Stimulated activated CD8-positive, alpha-beta memory T cell treated with anti-CD3 and anti-CD28 coated beads, Interleukin-7, amount 100 ng/mL, for 48 hours (primary cell): ENCODE results near the gene COQ4.
"Not testable (repeated sequence)": the region's sequence is repeated elsewhere in the genome, so short reads cannot be mapped to it uniquely, and the experiment has no call there.

ENCODE experiments used
- DNase-seq, 2 donors: peaks; one replicate each; pipeline ENCODE4 v3.0.0-alpha.2; 2020; ENCODE audit warnings: low read depth in 1 of 2; ENCODE audit errors: extremely low read depth in 1 of 2

The COQ4 gene

GRCh38 chr9:128298535-128299482 is 23.8 kb upstream of the COQ4 start:
- no peak for DNase-seq

DNA sequence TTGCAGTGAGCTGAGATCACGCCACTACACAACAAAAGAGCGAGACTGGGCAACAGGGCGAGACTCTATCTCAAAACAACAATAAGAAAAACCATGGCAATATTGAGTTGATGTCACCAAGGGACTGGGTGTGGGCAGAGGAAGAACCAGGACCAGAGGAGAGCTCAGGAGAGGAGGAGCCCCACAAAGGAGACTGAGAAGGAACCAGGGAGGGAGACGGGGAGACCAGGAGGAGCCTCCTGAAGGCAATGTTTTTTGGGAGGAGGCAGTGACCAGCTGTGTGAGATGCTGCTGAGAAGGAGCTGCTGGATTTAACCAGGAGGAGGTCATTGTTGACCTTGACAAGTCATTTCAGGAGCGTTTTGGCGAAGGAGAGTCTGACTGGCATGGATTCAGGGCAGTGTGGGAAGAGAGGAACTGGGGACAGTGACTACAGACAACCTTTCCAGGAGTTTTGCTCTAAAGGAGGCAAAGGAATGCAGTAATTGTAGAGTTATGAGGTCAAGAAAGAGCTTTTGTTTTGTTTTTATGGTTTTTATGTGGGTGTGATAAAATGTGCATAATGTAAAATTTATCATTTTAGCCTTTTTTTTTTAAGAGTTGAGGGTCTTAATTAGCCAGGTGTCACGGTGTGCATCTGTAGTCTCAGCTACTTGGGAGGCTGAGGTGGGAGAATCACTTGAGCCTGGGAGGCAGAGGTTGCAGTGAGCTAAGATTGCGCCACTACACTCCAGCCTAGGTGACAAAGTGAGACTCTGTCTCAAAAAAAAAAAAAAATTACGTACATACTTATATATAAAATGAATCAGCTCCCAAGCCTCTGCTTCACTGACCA is 18.3 kb upstream of the COQ4 start:
- DNase-seq = no peak

DNA sequence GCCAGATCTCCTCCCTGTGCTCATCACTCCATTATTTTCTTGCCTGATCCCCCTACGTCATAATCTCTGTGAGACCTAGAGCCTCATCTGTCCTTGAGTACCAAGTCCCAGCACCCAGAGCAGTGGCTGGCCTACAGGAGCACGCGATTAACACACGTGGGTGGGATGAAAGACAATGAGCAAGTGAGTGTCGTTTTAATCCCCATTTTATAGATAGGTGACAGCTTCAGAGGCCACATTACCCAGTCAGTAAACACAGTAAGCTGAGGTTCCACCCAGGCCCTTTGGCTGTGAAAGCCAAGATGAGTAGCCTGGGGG is 17.7 kb upstream of the COQ4 start:
- no peak for DNase-seq

GRCh38 chr9:128309551-128309950 is 13.1 kb upstream of the COQ4 start:
- no peak for DNase-seq

- no peak for DNase-seq
Observed at GRCh38 chr9:128310461-128310860, 12.2 kb upstream of the COQ4 start.

DNA sequence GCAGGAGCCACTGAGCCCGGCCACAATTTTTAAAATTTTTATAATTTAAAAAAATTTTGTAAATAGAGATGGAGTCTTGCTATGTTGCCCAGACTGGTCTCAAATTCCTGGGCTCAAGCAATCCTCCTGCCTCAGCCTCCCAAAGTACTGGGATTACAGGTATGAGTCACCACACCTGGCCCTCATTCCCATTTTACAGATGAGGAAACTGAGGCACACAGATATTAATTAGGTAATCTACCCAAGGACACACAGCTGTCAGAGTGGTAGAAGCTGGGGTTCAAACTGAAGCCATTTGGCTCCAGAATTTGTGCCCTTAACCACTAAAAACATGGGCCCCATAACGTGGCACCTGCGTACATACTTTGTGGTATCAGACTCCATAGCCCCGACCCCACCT is 7.9 kb upstream of the COQ4 start:
- no peak for DNase-seq

- no peak for DNase-seq
Observed at GRCh38 chr9:128316421-128316820, 6.2 kb upstream of the COQ4 start.

DNA sequence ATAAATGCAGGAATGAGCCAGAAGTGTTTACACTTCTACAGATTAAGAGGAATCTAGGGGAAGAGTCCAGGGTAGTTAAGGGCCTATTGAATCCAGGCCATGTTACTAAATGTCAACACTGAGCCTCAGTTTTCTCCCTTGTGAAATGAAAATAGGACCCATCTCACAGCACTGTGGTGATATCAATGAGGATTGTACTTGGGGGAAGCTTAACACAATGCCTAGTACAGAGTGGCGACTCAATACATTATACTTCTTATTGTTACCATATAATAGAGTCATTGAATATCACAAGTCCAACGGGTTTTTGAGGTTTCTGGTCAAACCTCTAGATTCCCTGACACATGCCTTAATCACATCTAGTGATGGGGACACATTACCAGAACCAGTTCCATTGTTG is 5.0 kb upstream of the COQ4 start:
- no peak for DNase-seq

DNA sequence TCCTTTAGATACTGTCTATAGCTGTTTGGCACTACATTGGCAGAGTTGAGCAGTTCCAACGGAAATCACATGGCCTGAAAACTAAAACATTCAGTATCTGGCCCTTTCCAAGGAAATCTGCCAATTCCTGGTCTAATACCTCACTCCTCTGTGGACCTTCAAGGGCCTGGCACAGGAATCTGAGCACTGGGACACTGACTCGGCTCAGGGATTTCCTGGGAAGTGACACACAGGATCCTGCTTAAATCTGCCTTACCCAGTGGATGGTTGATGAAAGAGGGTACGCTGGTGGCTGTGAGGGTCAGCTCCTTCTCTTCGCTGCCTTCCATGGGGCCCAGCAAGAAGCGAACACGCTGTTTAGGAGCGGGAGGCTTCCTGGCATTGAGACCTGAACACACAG is 1.3 kb upstream of the COQ4 start:
- no peak for DNase-seq

DNA sequence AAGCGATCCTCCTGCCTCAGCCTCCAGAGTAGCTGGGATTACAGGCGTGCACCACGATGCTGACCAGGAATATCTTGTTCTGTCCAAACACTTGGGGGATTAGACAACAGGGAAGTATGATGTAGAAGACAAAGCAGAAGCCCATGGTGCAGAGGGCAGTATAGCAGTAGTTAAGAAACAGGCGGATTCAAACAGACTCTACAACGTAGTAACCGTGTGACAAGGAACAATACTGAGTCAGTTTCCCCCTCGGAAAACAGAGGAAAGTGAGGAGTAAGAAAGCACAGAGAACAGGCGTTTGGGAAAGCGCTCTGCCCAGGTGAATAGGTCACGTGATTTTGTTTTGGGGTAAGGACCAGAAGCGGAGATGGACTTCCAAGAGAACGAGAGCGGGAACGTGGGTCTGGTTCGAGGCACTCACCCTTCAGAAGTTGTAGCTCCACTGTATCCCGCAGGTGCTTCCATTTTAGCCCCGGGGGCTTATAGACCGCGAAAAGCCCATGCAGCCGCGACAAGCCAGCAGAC is 698 bp upstream of the COQ4 start:
- no peak for DNase-seq

DNA sequence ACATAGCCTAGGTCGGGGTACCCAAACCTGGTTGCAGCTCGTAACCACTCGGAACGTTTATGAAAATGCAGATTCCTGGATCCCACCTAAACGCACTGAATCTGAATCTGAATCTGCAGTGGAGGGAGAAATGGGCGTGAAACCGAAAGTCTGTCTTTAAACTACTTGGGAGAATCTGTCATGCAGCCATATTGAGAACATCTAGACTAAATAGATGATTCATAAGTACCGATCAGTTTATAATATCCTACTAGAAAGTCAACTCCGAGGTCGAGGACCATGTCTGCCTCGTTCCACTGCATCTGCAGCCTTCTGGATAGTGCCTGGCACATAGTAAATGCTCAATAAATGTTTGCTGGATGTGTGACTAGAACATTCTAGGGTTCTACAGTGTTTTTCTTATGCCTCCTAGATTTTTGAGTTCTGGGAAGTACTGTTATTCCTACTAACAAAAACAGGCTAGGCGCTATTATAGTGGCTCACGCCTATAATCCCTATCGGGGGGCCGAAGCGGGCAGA is 632 bp downstream of the COQ4 start:
- no peak for DNase-seq

DNA sequence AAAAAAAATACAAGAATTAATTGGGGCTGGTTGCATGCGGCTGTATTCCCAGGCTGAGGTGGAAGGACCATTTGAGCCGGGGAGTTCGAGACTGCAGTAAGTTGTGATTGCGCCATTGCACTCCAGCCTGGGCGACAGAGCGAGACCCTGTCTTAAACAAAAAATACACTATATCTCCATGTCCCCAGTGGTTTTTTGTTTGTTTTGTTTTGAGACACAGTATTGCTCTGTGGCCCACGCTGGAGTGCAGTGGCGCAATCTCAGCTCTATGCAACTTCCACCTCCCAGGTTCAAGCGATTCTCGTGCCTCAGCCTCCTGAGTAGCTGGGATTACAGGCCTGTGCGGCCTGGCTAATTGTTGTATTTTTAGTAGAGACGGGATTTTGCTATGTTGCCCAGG is 1.2 kb downstream of the COQ4 start:
- DNase-seq = no peak

- no peak for DNase-seq
Observed at GRCh38 chr9:128324401-128324800, 1.8 kb downstream of the COQ4 start.

DNA sequence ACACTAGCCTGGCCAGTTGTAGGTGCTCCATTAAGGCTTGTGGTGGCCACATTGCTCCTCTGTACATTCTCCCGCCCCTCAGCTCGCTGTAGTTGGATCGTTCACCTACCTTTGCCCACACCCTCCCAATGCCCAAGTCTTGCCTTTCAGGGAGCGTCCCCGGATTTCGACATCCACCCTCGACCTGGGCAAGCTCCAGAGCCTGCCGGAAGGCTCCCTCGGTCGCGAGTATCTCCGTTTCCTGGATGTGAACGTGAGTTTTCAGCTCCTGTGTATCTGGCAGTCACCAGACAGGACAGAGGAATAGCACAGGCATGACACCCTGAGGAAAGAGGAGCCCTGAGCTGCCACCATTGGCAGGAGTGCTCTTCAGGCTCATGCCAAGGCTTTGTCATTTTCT is 3.0 kb downstream of the COQ4 start:
- DNase-seq = no peak

GRCh38 chr9:128333451-128333869 is 10.8 kb downstream of the COQ4 start:
- DNase-seq = no peak

- DNase-seq = no peak
Observed at GRCh38 chr9:128335161-128335560, 12.5 kb downstream of the COQ4 start.

- no peak for DNase-seq
Observed at GRCh38 chr9:128335914-128336313, 13.3 kb downstream of the COQ4 start.

DNA sequence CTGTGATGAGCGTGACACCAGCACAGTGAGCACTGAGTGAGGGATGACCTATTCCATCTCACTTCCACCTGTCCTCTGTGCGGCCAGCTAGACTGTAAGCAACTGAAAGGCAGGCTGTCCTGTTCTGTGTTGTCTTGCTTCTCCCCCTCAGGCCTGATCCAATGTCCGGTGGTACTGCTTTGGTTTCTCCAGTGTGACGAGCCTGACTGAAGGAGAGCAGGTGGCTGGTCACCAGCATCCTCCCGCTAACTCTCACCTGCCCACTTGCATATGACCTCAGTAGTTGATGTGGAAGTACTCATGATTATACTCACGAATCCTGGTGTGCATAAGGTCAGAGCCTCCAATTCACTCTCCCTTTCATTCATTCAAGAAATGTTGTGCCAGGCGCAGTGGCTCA is 15.3 kb downstream of the COQ4 start:
- DNase-seq = no peak

DNA sequence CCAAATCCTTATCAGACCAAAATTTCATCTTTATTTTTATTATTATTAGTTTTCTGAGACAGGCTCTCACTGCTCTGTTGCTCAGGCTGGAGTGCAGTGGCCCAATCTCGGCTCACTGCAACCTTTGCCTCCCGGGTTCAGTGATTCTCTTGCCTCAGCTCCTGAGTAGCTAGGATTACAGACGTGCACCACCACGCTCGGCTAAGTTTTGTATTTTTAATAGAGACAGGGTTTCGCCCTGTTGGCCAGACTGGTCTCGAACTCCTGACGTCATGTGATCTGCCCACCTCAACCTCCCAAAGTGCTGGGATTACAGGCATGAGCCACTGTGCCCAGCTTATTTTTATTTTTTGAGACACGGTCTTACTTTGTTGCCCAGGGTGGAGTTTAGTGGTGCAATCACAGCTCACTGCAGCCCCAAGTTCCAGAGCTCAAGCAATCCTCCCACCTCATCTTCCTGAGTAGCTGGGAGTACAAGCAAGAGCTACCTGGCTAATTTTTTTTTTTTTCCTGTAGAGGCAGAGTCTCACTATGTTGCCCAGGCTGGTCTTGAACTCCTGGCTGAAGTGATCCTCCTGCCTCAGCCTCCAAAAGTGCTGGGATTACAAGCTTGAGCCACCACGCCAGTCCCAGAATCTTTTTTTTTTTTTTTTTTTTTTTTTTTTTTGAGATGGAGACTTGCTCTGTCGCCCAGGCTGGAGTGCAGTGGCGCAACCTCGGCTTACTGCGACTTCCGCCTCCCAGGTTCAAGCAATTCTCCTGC is 16.4 kb downstream of the COQ4 start:
- DNase-seq = not testable (repeated sequence)

DNA sequence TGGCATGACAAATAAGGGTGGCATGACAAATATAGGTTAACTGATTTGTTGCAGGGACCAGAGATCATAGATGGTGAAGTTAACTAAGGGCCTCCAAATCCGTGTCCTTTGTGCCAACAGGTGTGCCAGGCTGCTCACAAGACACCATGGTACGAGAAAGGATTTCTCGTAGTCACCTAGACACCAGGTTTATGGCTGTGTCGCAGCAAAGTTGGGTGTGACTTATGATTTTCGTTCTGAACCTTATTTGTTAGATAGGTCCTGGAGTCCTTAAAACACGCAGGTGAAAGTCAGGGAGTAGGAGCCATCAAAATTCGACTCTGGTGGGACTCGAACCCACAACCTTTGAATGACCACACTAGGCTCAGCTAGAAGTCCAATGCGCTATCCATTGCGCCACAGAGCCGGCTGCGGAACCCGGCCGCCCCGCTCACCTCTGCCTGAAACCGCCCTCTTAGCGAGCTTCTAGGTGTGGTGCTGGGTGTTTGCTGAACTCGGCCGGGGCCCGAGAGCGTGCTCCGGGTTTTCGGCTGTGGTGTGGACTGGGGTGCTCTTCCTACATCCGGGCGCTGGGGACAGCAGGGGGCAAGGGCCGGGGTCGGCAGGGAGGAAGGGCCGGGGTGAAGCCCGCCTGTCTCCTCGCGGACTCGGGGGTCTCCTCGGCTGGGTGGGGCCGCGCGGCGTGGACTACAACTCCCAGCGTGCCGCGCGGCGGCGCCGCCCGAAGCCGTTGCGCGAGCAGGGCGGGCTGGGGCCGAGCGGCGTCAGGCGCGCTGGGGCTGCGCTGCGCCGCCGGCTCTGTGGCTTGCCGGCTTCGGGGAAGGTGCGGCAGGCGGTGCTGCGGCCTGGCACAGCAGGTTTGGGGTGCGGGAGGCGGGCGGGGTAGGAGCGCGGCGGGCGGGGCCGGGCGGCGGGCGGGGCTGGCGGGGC is 17.4 kb downstream of the COQ4 start, which contains the start of gene SLC27A4:
Gene SLC27A4, plus strand, starts transcription at position 767 of the 930 bp plus-strand sequence. CDS start 2,606 bp downstream, outside the sequence.
- DNase-seq = peak; percentile 52 to 69
